Stimulated activated CD8-positive, alpha-beta memory T cell treated with anti-CD3 and anti-CD28 coated beads, Interleukin-2, amount 100 ng/mL, for 1 hour (primary cell): ENCODE data around the gene SEH1L.

Experiments used
- DNase-seq, 2 donors: peaks; one replicate each; pipeline ENCODE4 v3.0.0-alpha.2; 2020; ENCODE audit warnings: low read depth in 2 of 2

SEH1L gene

GRCh38 chr18:13036622-13037320 is 89.0 kb downstream of the SEH1L start:
- no peak for DNase-seq
